Sigmoid colon (tissue), 7 donors: ENCODE measurements around the gene DCLK2. TPM values are rescaled to one million over a fixed set of nuclear protein-coding genes. Genes with fewer than 3 reads are reported as not detected.

Experiments
- DNase-seq: peaks from one replicate; pipeline ENCODE4 v3.0.0-alpha.2; 2019
- H3K27ac ChIP-seq, 4 donors: fragments of 200-600 bp; sonication (generic); one replicate each; pipeline ENCODE4 v1.5.1; 2016 to 2019; ENCODE audit warnings: mild to moderate bottlenecking in 1 of 4
- H3K27me3 ChIP-seq, 3 donors: fragments of 200-600 bp; sonication (generic); one replicate each; pipeline ENCODE4 v1.5.1; 2019; ENCODE audit warnings: mild to moderate bottlenecking in 1 of 3
- H3K36me3 ChIP-seq, 4 donors: fragments of 200-600 bp; sonication (generic); one replicate each; pipeline ENCODE4 v1.5.1; 2016 to 2019
- H3K4me1 ChIP-seq, 4 donors: fragments of 200-600 bp; sonication (generic); one replicate each; pipeline ENCODE4 v1.5.1; 2017 to 2019
- H3K4me3 ChIP-seq, 4 donors: fragments of 200-600 bp; sonication (generic); one replicate each; pipeline ENCODE4 v1.5.1; 2017 to 2019; ENCODE audit warnings: mild to moderate bottlenecking in 2 of 4, moderate library complexity in 1 of 4
- H3K9me3 ChIP-seq, 4 donors: fragments of 200-600 bp in 3 of 4; sonication (generic) in 3 of 4; one replicate each; pipeline versions ENCODE4 v1.5.1 to v1.6.1; 2013 to 2019
- CTCF ChIP-seq, 4 experiments: fragments of 450-650 bp in 3 of 4; fragments of 200-600 bp in 1 of 4; IDR thresholded peaks; one replicate each; pipeline ENCODE4 v1.5.1; 2016 to 2019; ENCODE audit warnings: antibody characterized with exemption in 4 of 4, mild to moderate bottlenecking in 3 of 4, moderate library complexity in 2 of 4
- EP300 ChIP-seq, 4 donors: sonication (generic); formaldehyde crosslinking; IDR thresholded peaks; one replicate each; pipeline ENCODE4 v1.6.1; 2017; ENCODE audit warnings: antibody characterized with exemption in 4 of 4
- POLR2A ChIP-seq, 2 donors: fragments of 450-650 bp; IDR thresholded peaks; one replicate each; pipeline ENCODE4 v1.6.1; 2016; ENCODE audit warnings: antibody characterized with exemption in 2 of 2, mild to moderate bottlenecking in 2 of 2, moderate library complexity in 2 of 2
- POLR2AphosphoS5 ChIP-seq, 4 donors: sonication (generic); formaldehyde crosslinking; IDR thresholded peaks; one replicate each; pipeline ENCODE4 v1.6.1; 2017; ENCODE audit warnings: antibody characterized with exemption in 4 of 4
- WGBS, 2 donors: extraction: QIAGEN DNeasy Blood & Tissue Kit; methylation state at CpG; one replicate each; pipeline ENCODE4 v1.1.7; 2013; 5-methylcytosine and 5-hydroxymethylcytosine counted together
- intact Hi-C: fragments of 100-400 bp; cut with DNase I; formaldehyde crosslinking; loops from one replicate; pipeline ENCODE4 v1.15.1; 2023
- polyA plus RNA-seq, 3 donors: library from polyadenylated mRNA; stranded (reverse); fragments of 200-250 nt; gene quantifications; one replicate each; pipeline ENCODE4 v1.2.3, GENCODE V29; 2013
- total RNA-seq, 4 donors: library from RNA; depleted of rRNA; stranded (reverse); fragments of >200 nt; gene quantifications; one replicate each; pipeline ENCODE4 v1.1.0, GENCODE V29; 2016
- donor health status: healthy with polysubstance abuse.
- donor health status: Bipolar disorder and iron deficiency.
- donor health status: healthy.

The DCLK2 gene
- total and polyA plus RNA-seq, 7 donors = 0.69 to 30.7 (median 9.4) TPM

- H3K27ac ChIP-seq = no peak overlapping the region
- H3K9me3 ChIP-seq = no peaks in the 10 kb centered on the region
- no peaks in the 10 kb centered on the region for H3K27me3 ChIP-seq
- peaks cover 1 to 48% (median 20%) of the 10 kb centered on the region in 4 donors for H3K4me1 ChIP-seq
- intact Hi-C loops = no loop called here
- no peak overlapping the region for H3K4me3 ChIP-seq
- WGBS, 2 donors = 48 to 57% methylated on average over 4 of the region's 4 CpGs
- TF ChIP-seq POLR2AphosphoS5 (IDR thresholded peaks at IDR 0.05) (no peak), CTCF (IDR thresholded peaks at IDR 0.05) (no peak), EP300 (IDR thresholded peaks at IDR 0.05) (no peak), POLR2A (IDR thresholded peaks at IDR 0.05) (no peak)
- no peak for DNase-seq
- no peaks in the 10 kb centered on the region for H3K36me3 ChIP-seq
Observed at GRCh38 chr4:150135134-150135772, 57.0 kb downstream of the DCLK2 start.

GRCh38 chr4:150136036-150136435 lies 57.8 kb downstream of the DCLK2 start:
- H3K4me3 ChIP-seq = no peak overlapping the region
- H3K4me1 ChIP-seq = peaks cover 1 to 48% (median 21%) of the 10 kb centered on the region in 4 donors
- TF ChIP-seq CTCF (IDR thresholded peaks at IDR 0.05) (no peak), POLR2AphosphoS5 (IDR thresholded peaks at IDR 0.05) (no peak), EP300 (IDR thresholded peaks at IDR 0.05) (no peak), POLR2A (IDR thresholded peaks at IDR 0.05) (no peak)
- intact Hi-C loops = no loop called here
- H3K9me3 ChIP-seq = no peaks in the 10 kb centered on the region
- no peaks in the 10 kb centered on the region for H3K27me3 ChIP-seq
- no peaks in the 10 kb centered on the region for H3K36me3 ChIP-seq
- no peak overlapping the region for H3K27ac ChIP-seq
- DNase-seq = no peak
- WGBS, 2 donors = 83 to 88% methylated on average over 3 of the region's 3 CpGs

GRCh38 chr4:150136481-150136880 lies 58.2 kb downstream of the DCLK2 start:
- DNase-seq = no peak
- no peak for TF ChIP-seq POLR2A (IDR thresholded peaks at IDR 0.05)
- TF ChIP-seq CTCF (IDR thresholded peaks at IDR 0.05) = no peak
- TF ChIP-seq POLR2AphosphoS5 (IDR thresholded peaks at IDR 0.05) = no peak
- no peak for TF ChIP-seq EP300 (IDR thresholded peaks at IDR 0.05)
- no peaks in the 10 kb centered on the region for H3K36me3 ChIP-seq

GRCh38 chr4:150139297-150139865 lies 61.1 kb downstream of the DCLK2 start:
- Histone ChIP-seq H3K9me3 (no peaks in the 10 kb centered on the region), H3K4me1 (peaks cover 0 to 44% (median 28%) of the 10 kb centered on the region in 4 donors), H3K36me3 (no peaks in the 10 kb centered on the region), H3K27me3 (no peaks in the 10 kb centered on the region), H3K4me3 (no peak overlapping the region), H3K27ac (no peak overlapping the region)
- intact Hi-C loops = no loop called here
- no peak for DNase-seq
- WGBS, 2 donors = 89% methylated on average over 4 of the region's 4 CpGs
- no peak for TF ChIP-seq CTCF (IDR thresholded peaks at IDR 0.05)
- TF ChIP-seq EP300 (IDR thresholded peaks at IDR 0.05) = no peak
- TF ChIP-seq POLR2A (IDR thresholded peaks at IDR 0.05) = no peak
- no peak for TF ChIP-seq POLR2AphosphoS5 (IDR thresholded peaks at IDR 0.05)

More at GRCh38 chr4:150136481-150136880, 58.2 kb downstream of the DCLK2 start:
- H3K4me1 ChIP-seq = peaks cover 1 to 48% (median 23%) of the 10 kb centered on the region in 4 donors
- intact Hi-C loops = no loop called here
- no peak overlapping the region for H3K4me3 ChIP-seq
- no peak overlapping the region for H3K27ac ChIP-seq
- no peaks in the 10 kb centered on the region for H3K27me3 ChIP-seq
- H3K9me3 ChIP-seq = no peaks in the 10 kb centered on the region
